DMS79 (cell line): ENCODE measurements around the gene DNAH6.
"Not testable (repeated sequence)": the region's sequence is repeated elsewhere in the genome, so short reads cannot be mapped to it uniquely, and the experiment has no call there.

Experiments used
- DNase-seq: peaks from one replicate; lab custom pipeline; 2025; lab: John Stamatoyannopoulos, UW

Gene DNAH6

GRCh38 chr2:84516234-84516986 lies at the start of gene DNAH6:
Gene DNAH6, plus strand, starts transcription at chr2:84516498. Its CDS starts 1,329 bp downstream, at chr2:84517827.
- DNase-seq, result peak; percentile 89

- no peak for DNase-seq
These were observed 48.9 kb upstream of the DNAH6 start for GRCh38 chr2:84467389-84467788.

GRCh38 chr2:84472423-84472822 lies 43.9 kb upstream of the DNAH6 start:
- not testable (repeated sequence) for DNase-seq

- no peak for DNase-seq
These were observed 43.3 kb upstream of the DNAH6 start for GRCh38 chr2:84472856-84473565.

GRCh38 chr2:84474176-84474575 lies 42.1 kb upstream of the DNAH6 start:
- no peak for DNase-seq

- no peak for DNase-seq
These were observed 38.4 kb upstream of the DNAH6 start for GRCh38 chr2:84477886-84478285.

- no peak for DNase-seq
These were observed 37.4 kb upstream of the DNAH6 start for GRCh38 chr2:84478867-84479266.

GRCh38 chr2:84481702-84482101 lies 34.6 kb upstream of the DNAH6 start:
- no peak for DNase-seq

- DNase-seq, result peak; percentile 19
These were observed 33.7 kb upstream of the DNAH6 start for GRCh38 chr2:84482603-84483002.

GRCh38 chr2:84483320-84483719 lies 33.0 kb upstream of the DNAH6 start:
- DNase-seq, result no peak

GRCh38 chr2:84486441-84487115 lies 29.7 kb upstream of the DNAH6 start:
- peak; percentile 73 for DNase-seq

GRCh38 chr2:84487298-84487996 lies 28.9 kb upstream of the DNAH6 start:
- DNase-seq, result no peak

GRCh38 chr2:84491256-84491655 lies 25.0 kb upstream of the DNAH6 start:
- no peak for DNase-seq

GRCh38 chr2:84491741-84492140 lies 24.6 kb upstream of the DNAH6 start:
- no peak for DNase-seq

- DNase-seq, result no peak
These were observed 23.7 kb upstream of the DNAH6 start for GRCh38 chr2:84492571-84492970.

- no peak for DNase-seq
These were observed 22.8 kb upstream of the DNAH6 start for GRCh38 chr2:84493514-84493913.

GRCh38 chr2:84494070-84494469 lies 22.2 kb upstream of the DNAH6 start:
- DNase-seq, result no peak

- peak; percentile 25 for DNase-seq
These were observed 20.7 kb upstream of the DNAH6 start for GRCh38 chr2:84495539-84496146.

- DNase-seq, result no peak
These were observed 19.9 kb upstream of the DNAH6 start for GRCh38 chr2:84496386-84496785.

GRCh38 chr2:84497285-84497684 lies 19.0 kb upstream of the DNAH6 start:
- no peak for DNase-seq

- DNase-seq, result no peak
These were observed 18.0 kb upstream of the DNAH6 start for GRCh38 chr2:84498150-84498799.
